Measurements from ENCODE around the gene ARHGEF19. TPM values are rescaled to one million over a fixed set of nuclear protein-coding genes. Genes with fewer than 3 reads are reported as not detected.

Gene ARHGEF19
- total RNA-seq, 4 donors from 2014 or later: 1.1 to 16.0 (median 3.3) TPM

- TF ChIP-seq CTCF (IDR thresholded peaks at IDR 0.05; ENCODE audit: low read depth): no peak
These were observed 59.9 kb downstream of the ARHGEF19 start for GRCh38 chr1:16152481-16153087.

GRCh38 chr1:16151995-16152384 lies 60.5 kb downstream of the ARHGEF19 start:
- no peak for TF ChIP-seq CTCF (IDR thresholded peaks at IDR 0.05; ENCODE audit: low read depth)

- no peak for TF ChIP-seq CTCF (IDR thresholded peaks at IDR 0.05; ENCODE audit: low read depth)
These were observed 61.1 kb downstream of the ARHGEF19 start for GRCh38 chr1:16151196-16151994.

GRCh38 chr1:16150508-16150907 lies 61.9 kb downstream of the ARHGEF19 start:
- no peak for TF ChIP-seq CTCF (IDR thresholded peaks at IDR 0.05; ENCODE audit: low read depth)

- TF ChIP-seq CTCF (IDR thresholded peaks at IDR 0.05; ENCODE audit: low read depth): no peak
These were observed 62.6 kb downstream of the ARHGEF19 start for GRCh38 chr1:16149702-16150488.

- TF ChIP-seq CTCF (IDR thresholded peaks at IDR 0.05; ENCODE audit: low read depth): no peak
These were observed 63.3 kb downstream of the ARHGEF19 start for GRCh38 chr1:16149146-16149545.
